Stimulated activated CD8-positive, alpha-beta memory T cell treated with anti-CD3 and anti-CD28 coated beads, Interleukin-15, amount 100 ng/mL, for 4 hours (primary cell): ENCODE data around the gene MEG3.

ENCODE experiments used
- DNase-seq, 2 donors: peaks; one replicate each; pipeline ENCODE4 v3.0.0-alpha.2; 2020; ENCODE audit warnings: low read depth in 2 of 2

MEG3 gene

GRCh38 chr14:100832311-100832960 is 6.5 kb downstream of the MEG3 start:
- no peak for DNase-seq

DNA sequence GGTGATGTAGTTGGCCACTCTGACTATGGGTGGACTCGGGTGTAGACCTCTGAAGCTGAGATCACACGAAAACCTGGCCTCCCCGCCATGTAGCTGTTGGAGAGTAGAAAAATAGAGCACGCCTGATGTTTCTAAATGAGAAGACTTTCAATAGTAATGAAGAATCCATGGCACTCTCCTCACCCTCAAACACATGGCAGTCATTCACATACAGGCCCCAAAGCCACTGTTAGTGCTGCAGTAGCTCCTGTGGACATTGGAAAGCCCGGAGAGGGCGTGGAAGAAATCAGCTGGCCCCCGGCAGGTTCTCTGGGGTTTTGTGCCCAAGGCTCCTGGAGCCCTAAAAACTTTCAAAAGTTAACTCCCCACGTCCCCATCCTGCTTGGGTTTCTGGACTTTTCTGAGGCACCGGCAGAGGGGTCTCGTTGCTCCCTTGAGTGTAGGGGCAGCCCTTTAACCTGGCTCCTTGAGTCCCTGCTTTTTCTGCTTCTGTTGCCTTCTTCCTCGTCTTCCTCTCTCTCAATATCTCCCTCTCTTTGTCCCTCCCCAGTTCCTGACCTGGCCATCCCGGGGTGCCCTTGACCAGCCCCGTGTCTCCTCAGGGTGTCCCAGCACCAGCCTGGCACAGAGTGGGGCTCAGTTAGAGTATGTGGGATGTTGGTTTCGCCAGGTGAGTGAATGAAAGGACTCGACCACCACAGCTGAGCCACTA is 8.3 kb downstream of the MEG3 start:
- no peak for DNase-seq

DNA sequence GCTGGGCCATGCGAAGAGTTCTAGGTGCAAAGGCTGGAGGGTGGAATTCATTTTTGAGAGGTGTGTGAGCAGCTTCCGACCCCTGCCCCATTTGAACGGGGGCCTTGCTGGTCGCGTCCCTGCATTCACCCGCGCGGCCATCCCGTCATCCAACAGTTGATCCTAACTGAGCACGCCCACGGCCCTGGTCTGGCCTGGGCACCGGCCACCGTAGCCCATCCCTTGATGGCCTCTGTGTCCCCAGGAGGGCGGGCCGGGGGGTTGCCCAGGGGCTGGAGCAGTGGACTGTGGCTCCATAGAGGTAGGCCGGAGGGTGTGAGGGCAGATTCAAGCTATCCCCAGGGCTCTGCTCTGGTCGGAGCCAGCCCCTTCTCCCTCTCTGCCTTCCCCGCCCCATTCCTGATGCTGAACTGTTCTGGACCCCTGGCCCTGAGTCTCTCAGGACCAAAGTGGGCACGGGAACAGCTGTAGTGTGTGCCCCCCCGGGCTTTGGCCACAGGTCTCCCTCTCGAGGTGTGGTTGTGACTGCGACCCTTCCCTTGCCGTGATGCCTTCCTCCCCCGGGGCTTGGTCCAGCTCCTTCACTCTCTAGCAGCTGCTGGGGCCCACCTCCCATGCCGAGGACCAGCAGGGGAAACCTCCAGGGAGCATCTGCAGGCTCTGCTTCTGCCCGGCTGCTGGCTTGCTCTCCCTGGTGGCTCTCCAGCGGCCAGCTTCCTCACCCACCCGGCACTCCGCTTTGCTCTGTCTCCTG is 9.1 kb downstream of the MEG3 start:
- DNase-seq = no peak

DNA sequence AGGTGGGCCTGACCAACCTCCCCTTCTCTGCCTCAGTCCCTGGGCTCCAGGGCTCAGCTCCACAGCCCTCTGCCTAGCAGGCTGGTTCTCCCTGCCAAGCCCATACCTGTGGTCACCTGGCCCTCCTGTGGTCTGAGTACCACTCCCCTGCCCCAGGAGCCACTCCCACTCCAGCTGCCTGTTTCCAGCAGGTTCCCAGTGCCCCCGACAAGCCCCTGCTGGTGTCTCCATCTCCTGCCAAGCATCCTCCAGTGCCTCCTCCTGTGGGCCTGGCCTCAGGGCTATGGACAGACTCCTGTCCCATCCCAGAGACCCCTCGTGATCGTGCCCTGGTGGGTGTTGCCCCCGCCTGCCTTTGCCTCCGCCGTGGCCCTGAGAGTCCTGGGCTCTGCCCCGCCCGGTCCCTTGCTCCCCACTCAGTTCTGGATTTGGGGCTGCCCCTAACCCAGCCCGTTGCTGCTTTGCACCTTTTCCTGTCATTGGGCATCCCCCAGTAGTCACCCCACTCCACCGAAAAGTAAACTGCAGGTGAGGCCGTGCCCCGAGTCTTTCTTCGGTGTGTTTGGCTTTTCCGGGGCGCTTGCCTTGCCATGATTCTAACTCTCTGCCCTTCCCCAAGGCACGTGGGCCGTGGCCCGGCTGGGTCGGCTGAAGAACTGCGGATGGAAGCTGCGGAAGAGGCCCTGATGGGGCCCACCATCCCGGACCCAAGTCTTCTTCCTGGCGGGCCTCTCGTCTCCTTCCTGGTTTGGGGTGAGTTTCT is 9.8 kb downstream of the MEG3 start:
- no peak for DNase-seq

GRCh38 chr14:100836311-100836805 is 10.4 kb downstream of the MEG3 start:
- no peak for DNase-seq

GRCh38 chr14:100836941-100837804 is 11.3 kb downstream of the MEG3 start:
- DNase-seq = no peak

GRCh38 chr14:100837805-100838350 is 12.0 kb downstream of the MEG3 start:
- no peak for DNase-seq

- DNase-seq = no peak
These were observed 12.8 kb downstream of the MEG3 start for GRCh38 chr14:100838493-100839314.

GRCh38 chr14:100839315-100839585 is 13.3 kb downstream of the MEG3 start:
- DNase-seq = no peak

- no peak for DNase-seq
These were observed 13.8 kb downstream of the MEG3 start for GRCh38 chr14:100839681-100840111.

GRCh38 chr14:100840286-100841065 is 14.6 kb downstream of the MEG3 start:
- no peak for DNase-seq

- DNase-seq = no peak
These were observed 15.3 kb downstream of the MEG3 start for GRCh38 chr14:100841066-100841760.

- no peak for DNase-seq
These were observed 16.0 kb downstream of the MEG3 start for GRCh38 chr14:100841761-100842403.

DNA sequence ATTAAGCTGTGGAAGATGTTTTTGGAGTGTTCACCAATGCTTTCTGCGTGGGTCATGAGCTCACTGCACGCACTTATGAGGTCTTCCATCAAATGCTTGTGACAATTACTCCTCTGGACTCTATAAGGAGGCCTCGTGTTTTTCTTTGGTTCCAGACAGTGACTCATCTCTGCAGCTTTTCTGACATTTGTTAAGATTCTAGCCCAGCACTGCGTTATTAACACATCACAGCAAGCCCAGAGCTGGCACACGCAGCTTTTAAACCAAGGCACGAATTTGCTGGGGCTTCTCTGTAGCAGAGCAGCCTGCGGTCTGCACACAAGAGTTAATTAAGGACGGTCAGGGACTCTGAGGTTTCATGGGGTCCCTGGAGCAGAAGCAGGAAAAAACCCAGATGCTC is 16.9 kb downstream of the MEG3 start:
- DNase-seq = no peak

GRCh38 chr14:100844082-100844408 is 18.1 kb downstream of the MEG3 start:
- no peak for DNase-seq

DNA sequence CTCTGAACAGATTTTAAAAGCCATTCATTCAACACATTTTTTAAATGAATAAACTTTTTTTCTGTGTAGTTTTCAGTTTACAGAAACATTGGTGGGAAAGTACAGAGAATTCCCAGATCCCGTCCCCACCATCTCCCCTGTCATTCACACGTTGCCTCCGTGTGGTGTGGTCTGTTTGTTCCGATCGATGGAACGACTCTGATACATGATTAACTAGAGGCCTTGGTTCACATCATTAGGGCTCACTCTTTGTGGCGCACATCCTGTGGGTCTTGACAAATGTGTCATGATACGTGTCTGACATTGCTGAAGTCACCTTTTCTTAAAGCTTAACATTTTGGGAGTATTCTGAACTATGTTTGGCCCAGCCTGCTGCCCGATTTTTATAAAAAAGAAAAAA is 18.5 kb downstream of the MEG3 start:
- DNase-seq = no peak

DNA sequence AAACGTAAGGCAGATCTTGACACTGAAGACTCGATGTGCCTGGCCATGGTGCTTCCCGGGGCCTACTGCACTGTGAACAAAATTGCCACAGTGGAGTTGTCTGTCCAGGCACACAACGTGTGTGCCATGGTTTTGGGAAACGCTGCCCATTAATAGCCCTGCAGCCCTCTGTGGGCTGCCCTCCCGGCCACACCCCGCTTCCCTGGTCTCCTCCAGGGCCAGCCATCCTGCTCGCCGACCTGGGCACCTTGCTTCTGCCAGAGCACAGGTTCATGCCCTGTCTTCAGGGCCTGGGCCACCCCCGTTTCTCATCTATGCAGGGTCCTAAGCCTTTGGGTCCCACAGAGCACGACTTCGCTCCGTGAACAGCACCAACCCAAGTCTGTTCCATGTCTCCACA is 18.9 kb downstream of the MEG3 start:
- no peak for DNase-seq

- no peak for DNase-seq
These were observed 19.4 kb downstream of the MEG3 start for GRCh38 chr14:100845341-100845740.
